Measurements from ENCODE around the gene CCDC77. TPM values are rescaled to one million over a fixed set of nuclear protein-coding genes. Genes with fewer than 3 reads are reported as not detected.

CCDC77 gene
- 16.7 TPM for total RNA-seq

GRCh38 chr12:401235-402028 is at the start of gene CCDC77:
TSS of gene CCDC77 (plus strand) at chr12:401644. CDS start at chr12:409384, 7,740 bp downstream.

GRCh38 chr12:389142-390096 is 12.0 kb upstream of the CCDC77 start, which contains the start of gene KDM5A:
TSS of gene KDM5A (minus strand) at chr12:389320. CDS start at chr12:389091, 229 bp downstream.

GRCh38 chr12:459430-460258 is 58.2 kb downstream of the CCDC77 start, which contains the start of gene B4GALNT3:
TSS of gene B4GALNT3 (plus strand) at chr12:459939. CDS start at chr12:460377, 438 bp downstream.

Other genes starting within 250 kb of the CCDC77 start
- 4.0 TPM for gene SLC6A12, start 187.5 kb upstream of the CCDC77 start, total RNA-seq
- 37.5 TPM for gene SLC6A13, start 138.8 kb upstream of the CCDC77 start, total RNA-seq
- gene KDM5A, start 12.3 kb upstream of the CCDC77 start, total RNA-seq = 98.4 TPM
- gene B4GALNT3, start 58.3 kb downstream of the CCDC77 start, total RNA-seq = 6.8 TPM